ENCODE results near the gene GPR158.

DNA sequence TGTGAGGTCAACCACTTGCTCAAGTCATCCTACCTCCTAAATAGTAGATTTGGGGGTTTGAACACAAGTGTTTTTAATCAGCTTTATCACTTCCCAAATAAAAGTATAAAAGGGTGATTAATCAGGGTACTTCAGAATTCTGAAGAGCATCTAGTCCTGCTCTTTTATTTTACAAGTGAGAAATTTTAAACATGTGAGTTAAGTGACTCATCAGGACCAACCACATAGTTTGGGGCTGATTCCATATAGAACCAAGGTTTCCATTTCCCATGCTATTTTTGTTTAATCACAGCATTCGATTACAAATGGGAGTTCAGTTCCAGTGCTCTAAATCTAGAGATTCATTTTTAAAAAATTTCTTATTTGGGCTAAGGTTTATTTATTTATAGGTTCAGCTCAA is 113.4 kb downstream of the GPR158 start:
- TF ChIP-seq POLR2AphosphoS5 (IDR thresholded peaks at IDR 0.05; ENCODE audit: low read depth, low read length) (no peak), POLR2A (IDR thresholded peaks at IDR 0.05; ENCODE audit: low read depth, low read length) (no peak), TAF1 (IDR thresholded peaks at IDR 0.05; ENCODE audit: low read depth, low read length) (no peak), SPI1 (IDR thresholded peaks at IDR 0.05; ENCODE audit: low read depth, low read length) (no peak), POU2F2 (IDR thresholded peaks at IDR 0.05; ENCODE audit: low read depth, low read length) (no peak), PAX5 (IDR thresholded peaks at IDR 0.05; ENCODE audit: insufficient read depth, low read length, severe bottlenecking) (no peak)
